Right lobe of liver (tissue), 6 donors: Measurements from ENCODE around the gene MYO9A. TPM values are rescaled to one million over a fixed set of nuclear protein-coding genes. Genes with fewer than 3 reads are reported as not detected.
A peak's percentile ranks its signal among the peaks of the same experiment; 100 is the strongest.

ENCODE experiments used
- ATAC-seq, 4 donors: fragments of 200-7000 bp; cut with Tn5 transposase; one replicate each; pipeline ENCODE4 v1.9.1; 2020; ENCODE audit warnings: mild to moderate bottlenecking in 4 of 4, moderate library complexity in 4 of 4
- DNase-seq, 3 donors: peaks; one replicate each; pipeline ENCODE4 v3.0.0-alpha.2; 2020
- H3K27ac ChIP-seq, 3 donors: fragments of 200-600 bp; one replicate each; pipeline ENCODE4 v1.8.0; 2022
- H3K27me3 ChIP-seq, 2 donors: fragments of 200-600 bp; one replicate each; pipeline ENCODE4 v1.8.0; 2022
- H3K36me3 ChIP-seq, 4 donors: fragments of 200-600 bp; sonication (generic) in 1 of 4; one replicate each; pipeline versions ENCODE4 v1.5.1 to v1.8.0; 2017 to 2022; ENCODE audit warnings: control low read depth in 1 of 4
- H3K4me1 ChIP-seq, 4 donors: fragments of 200-600 bp; sonication (generic) in 1 of 4; one replicate each; pipeline versions ENCODE4 v1.5.1 to v1.8.0; 2017 to 2022; ENCODE audit warnings: control low read depth in 1 of 4
- H3K4me3 ChIP-seq, 3 donors: fragments of 200-600 bp; one replicate each; pipeline ENCODE4 v1.8.0; 2022
- H3K9me3 ChIP-seq, 4 donors: fragments of 200-600 bp; sonication (generic) in 1 of 4; one replicate each; pipeline versions ENCODE4 v1.5.1 to v1.8.0; 2017 to 2022; ENCODE audit warnings: control low read depth in 1 of 4
- CTCF ChIP-seq, 4 donors: fragments of 200-600 bp in 3 of 4; fragments of 450-650 bp in 1 of 4; IDR thresholded peaks; one replicate each; pipeline versions ENCODE4 v1.5.1 to v1.8.0; 2016 to 2022; ENCODE audit warnings: antibody characterized with exemption in 4 of 4, mild to moderate bottlenecking in 2 of 4
- POLR2A ChIP-seq: fragments of 450-650 bp; IDR thresholded peaks from one replicate; pipeline ENCODE4 v1.6.1; 2017; ENCODE audit warnings: antibody characterized with exemption, mild to moderate bottlenecking
- WGBS: methylation state at CpG from one replicate; pipeline ENCODE4 v1.1.6; 2018; ENCODE audit warnings: low coverage, low lambda C conversion rate; ENCODE audit not compliant: insufficient coverage; ENCODE audit errors: missing lambda C conversion rate; 5-methylcytosine and 5-hydroxymethylcytosine counted together
- intact Hi-C, 2 donors: fragments of 100-400 bp; cut with DNase I; formaldehyde crosslinking; loops; one replicate each; pipeline versions ENCODE4 v1.11.2 to v1.14.1; 2022
- total RNA-seq, 6 experiments: library from RNA; depleted of rRNA in 2 of 6; stranded (reverse); fragments of >200 nt in 2 of 6; fragmentation: NEBNext Ultra II Directional in 3 of 6; extraction: Animal tissue kit (Norgen Biotek cat#: 25700) in 3 of 6; gene quantifications; one replicate each; pipeline versions ENCODE4 v1.1.0 to v1.2.4, GENCODE V29; 2016 to 2023
- donor health status: DM: no; HTN: yes; CAD: no.
- donor health status: DM: no; HTN: no; CAD: no.
- donor health status: DM: no; HTN: no; CAD: no.
- donor health status: DM: no; HTN: yes; CAD: no.
- donor health status: DM: no; HTN: yes; CAD: no.

The MYO9A gene
- total RNA-seq, 6 experiments from 2014 or later: 5.6 to 10.4 (median 8.5) TPM

GRCh38 chr15:72141171-72142084, 23.5 kb upstream of the MYO9A start:
- H3K9me3 ChIP-seq: no peaks in the 10 kb centered on the region
- DNase-seq (no peak), ATAC-seq (peak; percentile 69 to 86 (median 83))
- intact Hi-C loops: no loop called here
- H3K27ac ChIP-seq: no peak overlapping the region
- no peak overlapping the region for H3K4me3 ChIP-seq
- no peaks in the 10 kb centered on the region for H3K36me3 ChIP-seq
- H3K27me3 ChIP-seq: no peaks in the 10 kb centered on the region
- H3K4me1 ChIP-seq: peaks cover 0 to 11% (median 4%) of the 10 kb centered on the region in 4 donors
- WGBS: 46% methylated on average over 4 of the region's 4 CpGs
- TF ChIP-seq POLR2A (no peak), CTCF (IDR thresholded peaks at IDR 0.05) (no peak)

- ATAC-seq (no peak), DNase-seq (no peak)
- peaks cover 0 to 11% (median 4%) of the 10 kb centered on the region in 4 donors for H3K4me1 ChIP-seq
- H3K27ac ChIP-seq: no peak overlapping the region
- intact Hi-C loops: no loop called here
- H3K4me3 ChIP-seq: no peak overlapping the region
- H3K9me3 ChIP-seq: no peaks in the 10 kb centered on the region
- no peaks in the 10 kb centered on the region for H3K36me3 ChIP-seq
- TF ChIP-seq POLR2A (no peak), CTCF (IDR thresholded peaks at IDR 0.05) (no peak)
- no peaks in the 10 kb centered on the region for H3K27me3 ChIP-seq
- WGBS: 96% methylated on average over 3 of the region's 3 CpGs
These were observed 22.1 kb upstream of the MYO9A start for GRCh38 chr15:72140088-72140487.

GRCh38 chr15:72139667-72140066, 21.7 kb upstream of the MYO9A start:
- intact Hi-C loops: no loop called here

More at GRCh38 chr15:72139667-72140066, 21.7 kb upstream of the MYO9A start:
- H3K27me3 ChIP-seq: no peaks in the 10 kb centered on the region
- WGBS: 100% methylated on average over 3 of the region's 4 CpGs
- no peaks in the 10 kb centered on the region for H3K36me3 ChIP-seq
- no peak overlapping the region for H3K27ac ChIP-seq
- ATAC-seq (no peak), DNase-seq (no peak)
- no peaks in the 10 kb centered on the region for H3K9me3 ChIP-seq
- no peak overlapping the region for H3K4me3 ChIP-seq
- no peak for TF ChIP-seq CTCF (IDR thresholded peaks at IDR 0.05)
- no peak for TF ChIP-seq POLR2A
- peaks cover 0 to 11% (median 4%) of the 10 kb centered on the region in 4 donors for H3K4me1 ChIP-seq
